NCI-H69 (cell line): ENCODE results near the gene MLN.

Experiments used
- DNase-seq: peaks from one replicate; lab custom pipeline; 2025; lab: John Stamatoyannopoulos, UW

The MLN gene

GRCh38 chr6:33771146-33772081 lies 32.4 kb downstream of the MLN start:
- peak; percentile 91 for DNase-seq

- no peak for DNase-seq
Observed at GRCh38 chr6:33770833-33771145, 33.0 kb downstream of the MLN start.

- DNase-seq = no peak
Observed at GRCh38 chr6:33770124-33770832, 33.5 kb downstream of the MLN start.

- DNase-seq = peak; percentile 44
Observed at GRCh38 chr6:33769248-33769821, 34.5 kb downstream of the MLN start.

- peak; percentile 87 for DNase-seq
Observed at GRCh38 chr6:33768644-33769120, 35.1 kb downstream of the MLN start.

GRCh38 chr6:33766921-33767907 lies 36.6 kb downstream of the MLN start:
- DNase-seq = no peak

- DNase-seq = no peak
Observed at GRCh38 chr6:33765368-33765767, 38.4 kb downstream of the MLN start.

GRCh38 chr6:33764036-33764435 lies 39.8 kb downstream of the MLN start:
- DNase-seq = no peak

- DNase-seq = no peak
Observed at GRCh38 chr6:33763483-33763882, 40.3 kb downstream of the MLN start.

- no peak for DNase-seq
Observed at GRCh38 chr6:33762713-33763112, 41.1 kb downstream of the MLN start.

GRCh38 chr6:33761922-33762629 lies 41.7 kb downstream of the MLN start:
- peak; percentile 70 for DNase-seq

GRCh38 chr6:33761581-33761921 lies 42.3 kb downstream of the MLN start:
- no peak for DNase-seq

- peak; percentile 35 for DNase-seq
Observed at GRCh38 chr6:33759887-33760629, 43.7 kb downstream of the MLN start.

GRCh38 chr6:33758815-33759216 lies 45.0 kb downstream of the MLN start:
- DNase-seq = peak; percentile 69

GRCh38 chr6:33757906-33758305 lies 45.9 kb downstream of the MLN start:
- DNase-seq = peak; percentile 58

GRCh38 chr6:33757113-33757512 lies 46.7 kb downstream of the MLN start:
- no peak for DNase-seq

GRCh38 chr6:33756211-33756954 lies 47.4 kb downstream of the MLN start:
- no peak for DNase-seq

- peak; percentile 85 for DNase-seq
Observed at GRCh38 chr6:33755070-33755869, 48.5 kb downstream of the MLN start.

GRCh38 chr6:33754222-33754621 lies 49.6 kb downstream of the MLN start:
- DNase-seq = no peak
